Measurements from ENCODE around the gene PODXL. TPM values are rescaled to one million over a fixed set of nuclear protein-coding genes. Genes with fewer than 3 reads are reported as not detected.

PODXL gene
- total RNA-seq, 4 donors from 2014 or later = 4.3 to 20.2 (median 13.8) TPM

DNA sequence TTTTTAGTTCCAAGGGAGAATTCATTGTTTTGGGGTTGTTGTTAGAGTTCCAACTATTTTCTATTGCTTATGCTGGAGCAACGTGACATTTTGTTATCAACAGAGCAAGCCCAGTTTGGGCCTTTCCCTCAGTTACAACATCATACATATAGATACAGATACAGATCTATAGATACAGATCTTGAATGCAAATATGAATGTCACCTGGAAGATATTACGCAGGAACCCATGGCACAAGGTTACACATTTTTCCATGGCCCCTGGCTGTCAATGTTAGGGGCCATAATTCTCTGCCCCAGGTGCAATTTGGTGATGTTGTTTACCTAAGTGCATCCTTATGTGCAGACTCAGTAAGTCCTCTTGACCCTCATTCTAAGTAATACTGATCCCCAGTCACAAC is 3.6 kb upstream of the PODXL start:
- DNase-seq (ENCODE audit: low spot score in 2 of 2) = no peak
- TF ChIP-seq, protein P1, sequence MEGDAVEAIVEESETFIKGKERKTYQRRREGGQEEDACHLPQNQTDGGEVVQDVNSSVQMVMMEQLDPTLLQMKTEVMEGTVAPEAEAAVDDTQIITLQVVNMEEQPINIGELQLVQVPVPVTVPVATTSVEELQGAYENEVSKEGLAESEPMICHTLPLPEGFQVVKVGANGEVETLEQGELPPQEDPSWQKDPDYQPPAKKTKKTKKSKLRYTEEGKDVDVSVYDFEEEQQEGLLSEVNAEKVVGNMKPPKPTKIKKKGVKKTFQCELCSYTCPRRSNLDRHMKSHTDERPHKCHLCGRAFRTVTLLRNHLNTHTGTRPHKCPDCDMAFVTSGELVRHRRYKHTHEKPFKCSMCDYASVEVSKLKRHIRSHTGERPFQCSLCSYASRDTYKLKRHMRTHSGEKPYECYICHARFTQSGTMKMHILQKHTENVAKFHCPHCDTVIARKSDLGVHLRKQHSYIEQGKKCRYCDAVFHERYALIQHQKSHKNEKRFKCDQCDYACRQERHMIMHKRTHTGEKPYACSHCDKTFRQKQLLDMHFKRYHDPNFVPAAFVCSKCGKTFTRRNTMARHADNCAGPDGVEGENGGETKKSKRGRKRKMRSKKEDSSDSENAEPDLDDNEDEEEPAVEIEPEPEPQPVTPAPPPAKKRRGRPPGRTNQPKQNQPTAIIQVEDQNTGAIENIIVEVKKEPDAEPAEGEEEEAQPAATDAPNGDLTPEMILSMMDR (IDR thresholded peaks at IDR 0.05) = no peak
- no peak for TF ChIP-seq POLR2A (IDR thresholded peaks at IDR 0.05)
- intact Hi-C loops (cut with DNase I; ENCODE audit: low total_unique reads) = no loop called here
- no peak overlapping the region for H3K4me3 ChIP-seq (ENCODE audit: low read depth, poor library complexity, severe bottlenecking)
- 53 to 73% methylated on average over 2 of the region's 2 CpGs for WGBS, 2 donors

DNA sequence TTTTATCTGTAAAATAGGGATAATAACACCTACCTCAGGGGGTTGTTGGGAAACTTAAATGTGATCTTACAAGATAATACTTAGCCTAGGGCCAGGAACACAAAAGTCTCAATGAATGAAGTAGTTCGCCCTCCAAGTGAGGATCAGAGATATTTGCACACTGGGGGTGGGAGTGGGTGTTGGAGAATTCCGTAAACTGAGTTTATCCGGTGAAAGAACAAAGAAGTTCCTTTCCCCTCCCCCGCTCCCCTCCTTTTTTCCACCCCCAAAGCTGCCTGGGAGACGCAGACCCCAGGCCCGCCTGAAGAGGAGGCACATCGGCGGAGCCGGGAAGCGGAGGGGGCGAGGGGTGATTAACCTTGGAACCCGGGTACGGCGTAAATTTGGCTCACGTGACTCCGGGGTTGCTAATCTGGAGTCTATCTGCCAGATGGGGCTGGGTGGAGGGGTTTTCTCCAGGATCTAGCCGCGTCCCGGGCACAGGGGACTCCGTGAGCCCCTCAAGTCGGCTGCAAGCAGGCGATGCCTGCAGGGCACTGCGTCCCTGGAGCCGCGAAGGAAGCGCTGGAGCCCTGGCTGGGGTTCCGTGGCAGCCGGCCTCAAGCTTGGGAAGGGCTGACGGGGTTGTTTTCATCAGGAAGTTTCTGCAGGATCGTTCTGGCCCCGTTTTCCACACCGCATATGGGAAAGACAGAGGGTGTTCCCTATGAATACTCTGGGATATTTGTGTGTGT is 1.4 kb upstream of the PODXL start:
- H3K4me3 ChIP-seq (ENCODE audit: low read depth, poor library complexity, severe bottlenecking) = no peak overlapping the region
- TF ChIP-seq, protein P1 (IDR thresholded peaks at IDR 0.05) = no peak
- intact Hi-C loops (cut with DNase I; ENCODE audit: low total_unique reads) = no loop called here
- DNase-seq (ENCODE audit: low spot score in 2 of 2) = peak in 1 of 2 donors; percentile 35
- WGBS, 2 donors = 2 to 4% methylated on average over 31 to 32 of the region's 32 CpGs

DNA sequence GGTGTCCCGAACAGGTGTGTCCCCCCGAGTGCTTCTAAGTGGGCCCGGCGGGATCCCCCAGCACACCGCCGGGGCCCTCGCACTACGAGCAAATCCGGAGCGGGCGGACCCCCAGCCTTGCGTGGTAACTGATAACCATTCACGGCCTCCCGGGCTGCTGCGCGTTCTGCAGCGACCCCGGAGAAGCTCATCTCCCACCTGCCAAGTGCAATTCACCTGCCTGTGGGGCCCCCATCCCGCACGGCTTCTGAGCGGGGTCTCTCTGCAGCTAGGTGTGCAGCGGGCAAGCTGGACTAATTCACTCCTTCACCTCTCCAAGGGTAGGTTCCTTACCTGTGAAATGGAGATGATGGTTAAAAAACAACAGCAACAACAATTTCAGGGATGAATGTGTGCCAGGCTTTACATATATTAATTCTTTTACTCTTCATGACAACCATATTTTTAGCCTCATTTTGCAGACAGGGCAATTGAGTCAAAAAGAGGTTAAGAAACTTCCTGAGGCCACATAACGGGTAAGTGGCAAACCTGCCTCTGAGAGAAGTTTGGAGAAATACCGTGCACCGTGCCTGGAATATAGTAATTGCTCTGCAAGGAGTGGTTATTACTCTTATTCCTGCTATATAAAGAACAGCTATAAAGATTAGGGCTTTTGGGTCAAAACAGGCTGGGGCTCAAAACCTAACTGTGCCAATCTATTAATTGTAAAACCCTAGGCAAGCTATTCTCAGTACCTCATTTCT is 652 bp upstream of the PODXL start:
- intact Hi-C loops (cut with DNase I; ENCODE audit: low total_unique reads) = no loop called here
- WGBS, 2 donors = 2 to 3% methylated on average over 8 to 9 of the region's 25 CpGs
- DNase-seq (ENCODE audit: low spot score in 2 of 2) = no peak
- H3K4me3 ChIP-seq (ENCODE audit: low read depth, poor library complexity, severe bottlenecking) = peak overlapping the region; percentile 31
- no peak for TF ChIP-seq POLR2A (IDR thresholded peaks at IDR 0.05)
- TF ChIP-seq, protein P1 (IDR thresholded peaks at IDR 0.05) = no peak

DNA sequence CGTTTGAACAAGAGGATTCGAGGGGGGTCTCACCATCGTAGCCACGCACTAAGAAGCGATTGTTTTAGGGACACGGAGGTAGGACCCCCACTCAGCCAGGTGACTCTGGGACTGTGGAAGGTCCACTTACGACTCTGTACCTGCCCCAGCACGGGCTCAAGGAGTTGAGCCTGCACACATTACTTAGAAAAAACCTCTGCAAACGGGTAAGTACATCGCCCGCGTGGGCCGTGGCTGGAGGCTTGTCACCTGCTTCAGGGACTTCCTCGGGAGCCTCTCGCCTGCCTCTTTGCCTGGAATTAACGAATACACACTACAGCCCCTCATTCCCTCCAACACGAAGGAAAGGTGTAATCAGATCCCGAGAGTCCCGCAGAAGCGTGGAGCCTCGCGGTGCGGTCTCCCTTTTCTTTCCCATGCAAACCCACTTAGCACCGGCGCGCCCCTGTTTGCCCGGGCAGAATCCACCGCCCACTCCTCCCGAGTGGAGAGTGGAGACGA is 826 bp downstream of the PODXL start:
- intact Hi-C loops (cut with DNase I; ENCODE audit: low total_unique reads) = no loop called here
- no peak for DNase-seq (ENCODE audit: low spot score in 2 of 2)
- peak overlapping the region; percentile 50 for H3K4me3 ChIP-seq (ENCODE audit: low read depth, poor library complexity, severe bottlenecking)
- TF ChIP-seq, protein P1 (IDR thresholded peaks at IDR 0.05) = no peak
- TF ChIP-seq POLR2A (IDR thresholded peaks at IDR 0.05) = no peak
- WGBS, 2 donors = 5 to 9% methylated on average over 29 to 30 of the region's 30 CpGs

DNA sequence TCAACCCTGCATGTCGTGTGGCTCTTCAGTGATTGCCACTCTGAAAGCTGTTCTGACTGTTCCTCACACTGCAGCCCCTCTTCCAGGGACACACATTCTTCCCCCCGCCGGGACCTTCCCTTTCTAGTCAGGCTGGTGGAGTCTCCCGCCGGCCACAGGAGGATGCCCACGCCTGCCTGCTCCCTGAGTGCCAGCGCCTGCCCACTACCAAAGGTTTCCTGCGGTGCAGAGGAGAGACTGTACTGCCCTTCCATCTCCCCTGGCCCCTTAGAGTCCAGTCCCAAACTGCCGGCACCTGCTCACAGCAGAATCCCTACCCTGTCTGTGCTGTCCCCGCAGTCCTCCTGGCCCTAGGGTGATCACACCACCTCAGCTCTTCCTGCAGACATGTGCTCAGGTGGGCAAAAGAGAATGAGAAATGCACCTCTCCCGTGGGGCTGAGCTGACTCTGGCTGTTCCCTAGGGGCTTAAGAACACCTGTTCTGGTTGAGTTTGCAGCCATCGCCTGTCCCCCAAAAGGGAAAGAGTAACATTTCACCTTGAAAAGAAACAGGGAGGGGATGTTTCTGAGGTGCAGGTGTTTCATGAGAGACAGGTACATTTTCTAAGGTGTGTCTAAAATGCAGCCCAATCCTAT is 1.4 kb downstream of the PODXL start:
- no peak overlapping the region for H3K4me3 ChIP-seq (ENCODE audit: low read depth, poor library complexity, severe bottlenecking)
- intact Hi-C loops (cut with DNase I; ENCODE audit: low total_unique reads) = no loop called here
- TF ChIP-seq POLR2A (IDR thresholded peaks at IDR 0.05) = no peak
- TF ChIP-seq, protein P1 (IDR thresholded peaks at IDR 0.05) = no peak
- WGBS, 2 donors = 47 to 52% methylated on average over 12 of the region's 12 CpGs
- DNase-seq (ENCODE audit: low spot score in 2 of 2) = no peak
